Smooth muscle cell (in vitro differentiated cells): ENCODE results near the gene QPRT. TPM values are rescaled to one million over a fixed set of nuclear protein-coding genes. Genes with fewer than 3 reads are reported as not detected.

Experiments
- DNase-seq: peaks from one replicate; lab custom pipeline; 2025; ENCODE audit not compliant: unreplicated experiment; lab: John Stamatoyannopoulos, UW
- H2AFZ ChIP-seq: fragments of 200-600 bp; sonication (generic); 2 replicates; pipeline ENCODE4 v1.6.0; 2016; ENCODE audit warnings: antibody characterized with exemption, low read depth, mild to moderate bottlenecking
- H3F3A ChIP-seq: fragments of 200-600 bp; sonication (generic); 2 replicates; pipeline ENCODE4 v1.6.0; 2017; ENCODE audit warnings: antibody characterized with exemption, low read depth
- H3K27ac ChIP-seq: fragments of 200-600 bp; sonication (generic); 2 replicates; pipeline ENCODE4 v1.5.1; 2016; ENCODE audit warnings: low read depth, mild to moderate bottlenecking
- H3K27me3 ChIP-seq: fragments of 200-600 bp; sonication (generic); 2 replicates; pipeline ENCODE4 v1.6.1; 2016; ENCODE audit warnings: low read depth, mild to moderate bottlenecking
- H3K36me3 ChIP-seq: fragments of 200-600 bp; sonication (generic); 2 replicates; pipeline ENCODE4 v1.5.1; 2016; ENCODE audit warnings: low read depth
- H3K4me1 ChIP-seq: fragments of 200-600 bp; sonication (generic); 2 replicates; pipeline ENCODE4 v1.5.1; 2016; ENCODE audit warnings: low read depth
- H3K4me2 ChIP-seq: fragments of 200-600 bp; sonication (generic); 2 replicates; pipeline ENCODE4 v1.6.0; 2016; ENCODE audit warnings: mild to moderate bottlenecking
- H3K4me3 ChIP-seq: fragments of 200-600 bp; sonication (generic); 2 replicates; pipeline ENCODE4 v1.5.1; 2016; ENCODE audit warnings: mild to moderate bottlenecking
- H3K79me2 ChIP-seq: fragments of 200-600 bp; sonication (generic); 2 replicates; pipeline ENCODE4 v1.6.0; 2016; ENCODE audit warnings: low read depth, mild to moderate bottlenecking
- H3K9ac ChIP-seq: fragments of 200-600 bp; sonication (generic); 2 replicates; pipeline ENCODE4 v1.6.0; 2016; ENCODE audit warnings: low read depth
- H3K9me3 ChIP-seq: fragments of 200-600 bp; sonication (generic); replicated peaks from 2 replicates; pipeline ENCODE4 v1.5.1; 2016; ENCODE audit warnings: low read depth
- H4K20me1 ChIP-seq: fragments of 200-600 bp; sonication (generic); 2 replicates; pipeline ENCODE4 v1.6.0; 2016; ENCODE audit warnings: low read depth
- WGBS: methylation state at CpG from one replicate; pipeline ENCODE4 v1.1.7; 2016; ENCODE audit warnings: low lambda C conversion rate; 5-methylcytosine and 5-hydroxymethylcytosine counted together
- polyA plus RNA-seq: library from polyadenylated mRNA; unstranded; fragments of >200 nt; fragmentation: Nextera tagmentation; extraction: Ambion mirVana; gene quantifications from 2 replicates; pipeline ENCODE4 v1.2.1, GENCODE V29; 2016
- total RNA-seq: library from RNA; depleted of rRNA; stranded (reverse); fragments of >200 nt; gene quantifications from 2 replicates; pipeline ENCODE4 v1.2.3, GENCODE V29; 2014
- TF ChIP-seq, protein P1 (sequence below): fragments of 200-600 bp; sonication (generic); IDR thresholded peaks from 2 replicates; pipeline ENCODE4 v1.5.1; 2017; ENCODE audit warnings: borderline replicate concordance, mild to moderate bottlenecking, antibody characterized with exemption; ENCODE audit not compliant: insufficient read depth, poor library complexity, severe bottlenecking

QPRT gene
- total and polyA plus RNA-seq, 2 experiments from 2014 or later = 67.4 to 196 TPM

GRCh38 chr16:29676989-29677785 lies 1.8 kb upstream of the QPRT start:
- Histone ChIP-seq H3K4me1 (peaks cover 7% of the 10 kb centered on the region), H3K79me2 (peaks cover 29% of the 10 kb centered on the region), H3K36me3 (no peaks in the 10 kb centered on the region), H3K4me3 (no peak overlapping the region), H4K20me1 (peaks cover 19% of the 10 kb centered on the region), H2AFZ (no peak overlapping the region), H3K9ac (no peak overlapping the region), H3K27me3 (no peaks in the 10 kb centered on the region), H3K4me2 (no peak overlapping the region), H3K9me3 (no peaks in the 10 kb centered on the region), H3F3A (no peaks in the 10 kb centered on the region), H3K27ac (no peak overlapping the region)
- 98% methylated on average over 22 of the region's 23 CpGs for WGBS
- no peak for DNase-seq
- TF ChIP-seq, protein P1, sequence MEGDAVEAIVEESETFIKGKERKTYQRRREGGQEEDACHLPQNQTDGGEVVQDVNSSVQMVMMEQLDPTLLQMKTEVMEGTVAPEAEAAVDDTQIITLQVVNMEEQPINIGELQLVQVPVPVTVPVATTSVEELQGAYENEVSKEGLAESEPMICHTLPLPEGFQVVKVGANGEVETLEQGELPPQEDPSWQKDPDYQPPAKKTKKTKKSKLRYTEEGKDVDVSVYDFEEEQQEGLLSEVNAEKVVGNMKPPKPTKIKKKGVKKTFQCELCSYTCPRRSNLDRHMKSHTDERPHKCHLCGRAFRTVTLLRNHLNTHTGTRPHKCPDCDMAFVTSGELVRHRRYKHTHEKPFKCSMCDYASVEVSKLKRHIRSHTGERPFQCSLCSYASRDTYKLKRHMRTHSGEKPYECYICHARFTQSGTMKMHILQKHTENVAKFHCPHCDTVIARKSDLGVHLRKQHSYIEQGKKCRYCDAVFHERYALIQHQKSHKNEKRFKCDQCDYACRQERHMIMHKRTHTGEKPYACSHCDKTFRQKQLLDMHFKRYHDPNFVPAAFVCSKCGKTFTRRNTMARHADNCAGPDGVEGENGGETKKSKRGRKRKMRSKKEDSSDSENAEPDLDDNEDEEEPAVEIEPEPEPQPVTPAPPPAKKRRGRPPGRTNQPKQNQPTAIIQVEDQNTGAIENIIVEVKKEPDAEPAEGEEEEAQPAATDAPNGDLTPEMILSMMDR = no peak

DNA sequence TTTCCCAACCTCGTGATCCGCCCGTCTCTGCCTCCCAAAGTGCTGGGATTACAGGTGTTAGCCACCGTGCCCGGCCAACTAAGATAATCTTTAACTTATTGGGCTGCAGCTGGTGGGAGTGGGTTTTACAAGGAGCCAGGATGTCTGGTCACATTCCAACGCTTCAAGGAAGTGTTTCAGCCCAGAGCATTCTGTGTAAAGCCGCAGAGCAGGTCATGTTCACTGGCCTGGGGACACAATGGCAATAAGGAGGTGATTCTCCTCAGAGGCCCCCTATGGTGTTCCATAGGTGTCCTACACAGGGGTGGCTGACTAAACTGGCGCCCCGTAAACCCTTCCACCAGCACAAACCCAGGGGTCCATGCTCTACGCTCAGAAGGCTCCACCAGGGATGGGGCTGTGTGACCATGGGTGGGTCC lies 1.2 kb downstream of the QPRT start:
- no peaks in the 10 kb centered on the region for H3K36me3 ChIP-seq
- H3K27ac ChIP-seq = peak overlapping the region; percentile 59
- peaks cover 59% of the 10 kb centered on the region for H3K79me2 ChIP-seq
- no peaks in the 10 kb centered on the region for H3K27me3 ChIP-seq
- peaks cover 7% of the 10 kb centered on the region for H3K4me1 ChIP-seq
- H3F3A ChIP-seq = no peaks in the 10 kb centered on the region
- peak overlapping the region; percentile 35 for H3K9ac ChIP-seq
- 42% methylated on average over 10 of the region's 10 CpGs for WGBS
- H4K20me1 ChIP-seq = peaks cover 49% of the 10 kb centered on the region
- H3K4me2 ChIP-seq = peak overlapping the region; percentile 94
- TF ChIP-seq, protein P1 = no peak
- H2AFZ ChIP-seq = no peak overlapping the region
- H3K9me3 ChIP-seq = no peaks in the 10 kb centered on the region
- DNase-seq = no peak
- peak overlapping the region; percentile 74 for H3K4me3 ChIP-seq

- H3K4me1 ChIP-seq = peaks cover 4% of the 10 kb centered on the region
- no peaks in the 10 kb centered on the region for H3F3A ChIP-seq
- TF ChIP-seq, protein P1 = no peak
- H3K4me3 ChIP-seq = no peak overlapping the region
- H2AFZ ChIP-seq = no peak overlapping the region
- H3K79me2 ChIP-seq = peaks cover 93% of the 10 kb centered on the region
- H3K9ac ChIP-seq = no peak overlapping the region
- 93% methylated on average over 9 of the region's 9 CpGs for WGBS
- H3K27ac ChIP-seq = no peak overlapping the region
- peaks cover 83% of the 10 kb centered on the region for H4K20me1 ChIP-seq
- no peak overlapping the region for H3K4me2 ChIP-seq
- no peaks in the 10 kb centered on the region for H3K36me3 ChIP-seq
- no peaks in the 10 kb centered on the region for H3K9me3 ChIP-seq
- no peak for DNase-seq
- H3K27me3 ChIP-seq = no peaks in the 10 kb centered on the region
These were observed 4.6 kb downstream of the QPRT start for GRCh38 chr16:29683543-29684090.
